ENCODE measurements around the gene AGFG2.
A peak's percentile ranks its signal among the peaks of the same experiment; 100 is the strongest.

Gene AGFG2

GRCh38 chr7:100573691-100574361 is 34.8 kb downstream of the AGFG2 start, which contains the start of gene SAP25:
Gene SAP25, minus strand, starts transcription at chr7:100573900. Its CDS starts 158 bp downstream, at chr7:100573742.
- no peak for DNase-seq

- no peak for DNase-seq
Observed at GRCh38 chr7:100574362-100575205, 35.6 kb downstream of the AGFG2 start.

GRCh38 chr7:100575206-100575631 is 36.2 kb downstream of the AGFG2 start:
- DNase-seq: no peak

- no peak for DNase-seq
Observed at GRCh38 chr7:100575746-100576383, 36.9 kb downstream of the AGFG2 start.

GRCh38 chr7:100576384-100576993 is 37.5 kb downstream of the AGFG2 start:
- no peak for DNase-seq

- no peak for DNase-seq
Observed at GRCh38 chr7:100577103-100577502, 38.1 kb downstream of the AGFG2 start.

GRCh38 chr7:100577507-100577906 is 38.5 kb downstream of the AGFG2 start:
- DNase-seq: no peak

- DNase-seq: no peak
Observed at GRCh38 chr7:100578246-100579183, 39.5 kb downstream of the AGFG2 start.

GRCh38 chr7:100580466-100581283 is 41.7 kb downstream of the AGFG2 start:
- no peak for DNase-seq

- no peak for DNase-seq
Observed at GRCh38 chr7:100582041-100582579, 43.1 kb downstream of the AGFG2 start.

- no peak for DNase-seq
Observed at GRCh38 chr7:100582650-100583049, 43.6 kb downstream of the AGFG2 start.

- no peak for DNase-seq
Observed at GRCh38 chr7:100583132-100584053, 44.4 kb downstream of the AGFG2 start.

GRCh38 chr7:100584054-100584682 is 45.2 kb downstream of the AGFG2 start:
- DNase-seq: peak; percentile 45

- peak; percentile 86 for DNase-seq
Observed at GRCh38 chr7:100584683-100585510, 45.9 kb downstream of the AGFG2 start.

- peak; percentile 70 for DNase-seq
Observed at GRCh38 chr7:100585511-100586265, 46.7 kb downstream of the AGFG2 start, which contains the start of gene LRCH4. Gene LRCH4, minus strand, starts transcription at chr7:100586129. Its CDS starts 29 bp downstream, at chr7:100586100.

- peak; percentile 100 for DNase-seq
Observed at GRCh38 chr7:100586266-100587025, 47.4 kb downstream of the AGFG2 start, which contains the start of gene FBXO24. Gene FBXO24, plus strand, starts transcription at chr7:100586328. Its CDS starts 298 bp downstream, at chr7:100586626.
